PFSK-1 (cell line): ENCODE measurements around the gene GFPT2.

Source experiments
- POLR2AphosphoS5 ChIP-seq: IDR thresholded peaks from 2 replicates; pipeline ENCODE4 v1.6.1; 2012; ENCODE audit warnings: low read depth, mild to moderate bottlenecking, control low read depth, low read length, moderate library complexity
- REST ChIP-seq, 2 experiments: IDR thresholded peaks; 2 replicates each; pipeline versions ENCODE4 v1.6.1 to v1.8.0; 2011 to 2012; ENCODE audit warnings: low read depth in 2 of 2, low read length in 2 of 2, control low read depth in 1 of 2, inconsistent platforms in 1 of 2, mild to moderate bottlenecking in 1 of 2, moderate library complexity in 1 of 2; ENCODE audit not compliant: insufficient read depth in 1 of 2

GRCh38 chr5:180311216-180311615 lies 41.9 kb downstream of the GFPT2 start:
- TF ChIP-seq POLR2AphosphoS5 (no peak), REST (IDR thresholded peaks at IDR 0.05; ENCODE audit: insufficient read depth in 1 of 2, low read depth in 2 of 2, low read length in 2 of 2) (no peak)
